Smooth muscle cell (in vitro differentiated cells): ENCODE measurements around the gene METTL17. TPM values are rescaled to one million over a fixed set of nuclear protein-coding genes. Genes with fewer than 3 reads are reported as not detected.

ENCODE experiments used
- DNase-seq: peaks from one replicate; lab custom pipeline; 2025; ENCODE audit not compliant: unreplicated experiment; lab: John Stamatoyannopoulos, UW
- H2AFZ ChIP-seq: fragments of 200-600 bp; sonication (generic); 2 replicates; pipeline ENCODE4 v1.6.0; 2016; ENCODE audit warnings: antibody characterized with exemption, low read depth, mild to moderate bottlenecking
- H3F3A ChIP-seq: fragments of 200-600 bp; sonication (generic); 2 replicates; pipeline ENCODE4 v1.6.0; 2017; ENCODE audit warnings: antibody characterized with exemption, low read depth
- H3K27ac ChIP-seq: fragments of 200-600 bp; sonication (generic); 2 replicates; pipeline ENCODE4 v1.5.1; 2016; ENCODE audit warnings: low read depth, mild to moderate bottlenecking
- H3K27me3 ChIP-seq: fragments of 200-600 bp; sonication (generic); 2 replicates; pipeline ENCODE4 v1.6.1; 2016; ENCODE audit warnings: low read depth, mild to moderate bottlenecking
- H3K36me3 ChIP-seq: fragments of 200-600 bp; sonication (generic); 2 replicates; pipeline ENCODE4 v1.5.1; 2016; ENCODE audit warnings: low read depth
- H3K4me1 ChIP-seq: fragments of 200-600 bp; sonication (generic); 2 replicates; pipeline ENCODE4 v1.5.1; 2016; ENCODE audit warnings: low read depth
- H3K4me2 ChIP-seq: fragments of 200-600 bp; sonication (generic); 2 replicates; pipeline ENCODE4 v1.6.0; 2016; ENCODE audit warnings: mild to moderate bottlenecking
- H3K4me3 ChIP-seq: fragments of 200-600 bp; sonication (generic); 2 replicates; pipeline ENCODE4 v1.5.1; 2016; ENCODE audit warnings: mild to moderate bottlenecking
- H3K79me2 ChIP-seq: fragments of 200-600 bp; sonication (generic); 2 replicates; pipeline ENCODE4 v1.6.0; 2016; ENCODE audit warnings: low read depth, mild to moderate bottlenecking
- H3K9ac ChIP-seq: fragments of 200-600 bp; sonication (generic); 2 replicates; pipeline ENCODE4 v1.6.0; 2016; ENCODE audit warnings: low read depth
- H3K9me3 ChIP-seq: fragments of 200-600 bp; sonication (generic); replicated peaks from 2 replicates; pipeline ENCODE4 v1.5.1; 2016; ENCODE audit warnings: low read depth
- H4K20me1 ChIP-seq: fragments of 200-600 bp; sonication (generic); 2 replicates; pipeline ENCODE4 v1.6.0; 2016; ENCODE audit warnings: low read depth
- CTCF ChIP-seq: fragments of 200-600 bp; sonication (generic); IDR thresholded peaks from 2 replicates; pipeline ENCODE4 v1.5.1; 2017; ENCODE audit warnings: borderline replicate concordance, mild to moderate bottlenecking, antibody characterized with exemption; ENCODE audit not compliant: insufficient read depth, poor library complexity, severe bottlenecking
- WGBS: methylation state at CpG from one replicate; pipeline ENCODE4 v1.1.7; 2016; ENCODE audit warnings: low lambda C conversion rate; 5-methylcytosine and 5-hydroxymethylcytosine counted together
- polyA plus RNA-seq: library from polyadenylated mRNA; unstranded; fragments of >200 nt; fragmentation: Nextera tagmentation; extraction: Ambion mirVana; gene quantifications from 2 replicates; pipeline ENCODE4 v1.2.1, GENCODE V29; 2016
- total RNA-seq: library from RNA; depleted of rRNA; stranded (reverse); fragments of >200 nt; gene quantifications from 2 replicates; pipeline ENCODE4 v1.2.3, GENCODE V29; 2014

Gene METTL17
- total and polyA plus RNA-seq, 2 experiments from 2014 or later: 46.5 to 96.3 TPM

GRCh38 chr14:20970983-20971704 is 18.6 kb upstream of the METTL17 start:
- Histone ChIP-seq H3K4me2 (peak overlapping the region; percentile 91), H3K79me2 (no peaks in the 10 kb centered on the region), H2AFZ (peak overlapping the region; percentile 93), H3K4me3 (peak overlapping the region; percentile 63), H3K36me3 (no peaks in the 10 kb centered on the region), H4K20me1 (no peaks in the 10 kb centered on the region), H3K9me3 (no peaks in the 10 kb centered on the region), H3K27me3 (no peaks in the 10 kb centered on the region), H3K9ac (peak overlapping the region; percentile 31), H3K4me1 (peaks cover 3% of the 10 kb centered on the region), H3K27ac (peak overlapping the region; percentile 62), H3F3A (peaks cover 6% of the 10 kb centered on the region)
- DNase-seq: peak; percentile 71
- TF ChIP-seq CTCF: peak; percentile 88
- 2% methylated on average over 46 of the region's 47 CpGs for WGBS

- H3K9me3 ChIP-seq: no peaks in the 10 kb centered on the region
- peak overlapping the region; percentile 62 for H3K27ac ChIP-seq
- no peak for DNase-seq
- H3K9ac ChIP-seq: peak overlapping the region; percentile 28
- H3K79me2 ChIP-seq: no peaks in the 10 kb centered on the region
- H2AFZ ChIP-seq: peak overlapping the region; percentile 93
- no peaks in the 10 kb centered on the region for H3K27me3 ChIP-seq
- TF ChIP-seq CTCF: no peak
- peak overlapping the region; percentile 91 for H3K4me2 ChIP-seq
- no peaks in the 10 kb centered on the region for H3K36me3 ChIP-seq
- H3K4me3 ChIP-seq: peak overlapping the region; percentile 63
- H3K4me1 ChIP-seq: peaks cover 3% of the 10 kb centered on the region
- H3F3A ChIP-seq: peaks cover 6% of the 10 kb centered on the region
- H4K20me1 ChIP-seq: no peaks in the 10 kb centered on the region
- WGBS: 7% methylated on average over 8 of the region's 8 CpGs
These were observed 18.1 kb upstream of the METTL17 start for GRCh38 chr14:20971705-20972021.

- Histone ChIP-seq H3K9me3 (no peaks in the 10 kb centered on the region), H3K36me3 (no peaks in the 10 kb centered on the region), H3K79me2 (no peaks in the 10 kb centered on the region), H3K4me2 (no peak overlapping the region), H3K4me3 (no peak overlapping the region), H3K27me3 (no peaks in the 10 kb centered on the region), H3F3A (peaks cover 6% of the 10 kb centered on the region), H3K4me1 (peaks cover 3% of the 10 kb centered on the region), H2AFZ (no peak overlapping the region), H3K9ac (no peak overlapping the region), H3K27ac (no peak overlapping the region), H4K20me1 (no peaks in the 10 kb centered on the region)
- no peak for TF ChIP-seq CTCF
- 88% methylated on average over 3 of the region's 3 CpGs for WGBS
- DNase-seq: no peak
These were observed 16.3 kb upstream of the METTL17 start for GRCh38 chr14:20973501-20973900.

GRCh38 chr14:20976291-20976690 is 13.5 kb upstream of the METTL17 start:
- no peaks in the 10 kb centered on the region for H3K36me3 ChIP-seq
- no peak overlapping the region for H3K4me2 ChIP-seq
- H3K4me3 ChIP-seq: no peak overlapping the region
- H3K4me1 ChIP-seq: peaks cover 3% of the 10 kb centered on the region
- no peaks in the 10 kb centered on the region for H3K9me3 ChIP-seq
- WGBS: 100% methylated on average over 1 of the region's 1 CpG
- H3K27ac ChIP-seq: no peak overlapping the region
- no peak for DNase-seq
- no peaks in the 10 kb centered on the region for H3K27me3 ChIP-seq
- no peak overlapping the region for H2AFZ ChIP-seq
- peaks cover 6% of the 10 kb centered on the region for H3F3A ChIP-seq
- no peaks in the 10 kb centered on the region for H3K79me2 ChIP-seq
- no peaks in the 10 kb centered on the region for H4K20me1 ChIP-seq
- H3K9ac ChIP-seq: no peak overlapping the region
- no peak for TF ChIP-seq CTCF
